HG03060 (cell line): ENCODE measurements around the gene NKX1-2.
A peak's percentile ranks its signal among the peaks of the same experiment; 100 is the strongest.
"Not testable (repeated sequence)": the region's sequence is repeated elsewhere in the genome, so short reads cannot be mapped to it uniquely, and the experiment has no call there.

Source experiments
- ATAC-seq: cut with Tn5 transposase; IDR thresholded peaks from one replicate; pipeline ENCODE4 v1.9.1; 2021; ENCODE audit warnings: low read depth, moderate number of reproducible peaks; ENCODE audit not compliant: unreplicated experiment

The NKX1-2 gene

GRCh38 chr10:124453960-124454610 is 4.2 kb upstream of the NKX1-2 start:
- no peak for ATAC-seq

- no peak for ATAC-seq
These were observed 1.4 kb upstream of the NKX1-2 start for GRCh38 chr10:124451276-124451675.

- ATAC-seq: no peak
These were observed 885 bp upstream of the NKX1-2 start for GRCh38 chr10:124450783-124451057.

GRCh38 chr10:124449170-124450011 is 444 bp downstream of the NKX1-2 start:
- ATAC-seq: no peak

GRCh38 chr10:124448696-124449169 is 1.1 kb downstream of the NKX1-2 start:
- ATAC-seq: no peak

- ATAC-seq: no peak
These were observed 1.9 kb downstream of the NKX1-2 start for GRCh38 chr10:124447751-124448466.

GRCh38 chr10:124446830-124447750 is 2.7 kb downstream of the NKX1-2 start:
- ATAC-seq: no peak

- not testable (repeated sequence) for ATAC-seq
These were observed 8.1 kb downstream of the NKX1-2 start for GRCh38 chr10:124441694-124442093.

- ATAC-seq: peak; percentile 52
These were observed 13.6 kb downstream of the NKX1-2 start for GRCh38 chr10:124436191-124436638.

- ATAC-seq: not testable (repeated sequence)
These were observed 14.2 kb downstream of the NKX1-2 start for GRCh38 chr10:124435683-124436082.

- ATAC-seq: no peak
These were observed 16.4 kb downstream of the NKX1-2 start for GRCh38 chr10:124433461-124433860.

- ATAC-seq: no peak
These were observed 19.8 kb downstream of the NKX1-2 start for GRCh38 chr10:124430077-124430476.

- ATAC-seq: no peak
These were observed 20.3 kb downstream of the NKX1-2 start for GRCh38 chr10:124429576-124429975.

- no peak for ATAC-seq
These were observed 21.5 kb downstream of the NKX1-2 start for GRCh38 chr10:124428207-124428777.

- ATAC-seq: no peak
These were observed 24.4 kb downstream of the NKX1-2 start for GRCh38 chr10:124425227-124425962.

- no peak for ATAC-seq
These were observed 26.0 kb downstream of the NKX1-2 start for GRCh38 chr10:124423813-124424212.

GRCh38 chr10:124422742-124423141 is 27.1 kb downstream of the NKX1-2 start:
- no peak for ATAC-seq

GRCh38 chr10:124420254-124420653 is 29.6 kb downstream of the NKX1-2 start:
- ATAC-seq: no peak

- no peak for ATAC-seq
These were observed 30.2 kb downstream of the NKX1-2 start for GRCh38 chr10:124419635-124420034.
